T follicular helper cell (primary cell): Measurements from ENCODE around the gene FCER1G.

Experiments
- DNase-seq: peaks from one replicate; pipeline ENCODE4 v3.0.0-alpha.2; 2020; ENCODE audit warnings: low read depth

Gene FCER1G

GRCh38 chr1:161267321-161267720 is 52.2 kb downstream of the FCER1G start:
- DNase-seq: no peak
